Measurements from ENCODE around the gene ZNF502.

- no peak for TF ChIP-seq CTCF (IDR thresholded peaks at IDR 0.05)
- TF ChIP-seq POLR2A (IDR thresholded peaks at IDR 0.05), result no peak
Observed at GRCh38 chr3:44762690-44763089, 50.2 kb downstream of the ZNF502 start.

Data from right lobe of liver (tissue), 4 donors.